ENCODE data around the gene UQCR11. TPM values are rescaled to one million over a fixed set of nuclear protein-coding genes. Genes with fewer than 3 reads are reported as not detected.

Gene UQCR11
- total RNA-seq, 3 donors from 2014 or later (not counting 1 experiment from before 2014, with no cell fraction given): 91.2 to 142 (median 99.1) TPM

DNA sequence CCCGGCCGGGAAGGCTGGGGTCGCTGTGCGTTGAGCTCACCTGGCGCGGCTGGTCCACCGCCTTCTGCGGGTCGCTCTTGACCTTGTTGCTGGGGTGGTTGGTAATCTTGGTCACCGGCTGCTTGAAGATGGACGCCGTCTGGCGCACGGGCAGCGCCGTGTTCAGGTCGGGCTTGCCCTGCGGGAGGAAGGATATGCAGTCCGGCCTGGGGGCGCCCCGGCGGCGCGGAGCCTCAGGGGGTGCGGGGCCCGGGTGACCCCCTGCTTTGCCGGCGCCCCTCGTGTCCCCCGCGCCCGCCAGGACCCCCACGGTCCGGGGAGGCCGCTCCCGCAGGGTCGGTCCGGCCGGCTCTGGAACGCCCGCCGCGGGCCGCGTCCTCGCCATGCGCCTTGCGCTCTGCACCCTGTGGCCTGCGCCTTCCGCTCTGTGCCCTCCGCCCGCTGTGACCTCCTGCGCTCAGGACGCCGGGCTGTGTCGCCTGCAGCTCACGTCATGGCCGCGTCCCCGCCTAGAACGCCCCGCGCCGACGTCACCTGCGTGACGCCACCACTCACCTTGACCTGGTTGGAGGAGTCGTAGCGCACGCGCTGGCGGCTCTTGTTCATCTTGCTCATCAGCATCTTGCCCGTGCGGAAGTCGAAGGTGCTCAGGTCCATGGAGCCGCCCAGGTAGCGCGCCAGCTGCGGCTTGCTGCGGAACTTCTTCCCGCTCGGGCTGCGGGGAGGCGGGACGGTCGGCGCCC is 20.6 kb downstream of the UQCR11 start:
- Mint-ChIP-seq H3K4me3 (no peak overlapping the region), H3K27me3 (ENCODE audit: low read depth in 2 of 2) (no peaks in the 10 kb centered on the region), H3K4me1 (peaks cover 0 to 6% of the 10 kb centered on the region in 2 donors), H3K27ac (no peak overlapping the region), H3K9me3 (no peaks in the 10 kb centered on the region), H3K36me3 (no peaks in the 10 kb centered on the region)
- WGBS (ENCODE audit: insufficient coverage): 97% methylated on average over 87 of the region's 87 CpGs
- no peak overlapping the region for H3K27ac ChIP-seq (ENCODE audit: low read length)
- H3K4me3 ChIP-seq (ENCODE audit: low read length): no peak overlapping the region
- DNase-seq (no peak), ATAC-seq (no peak)
- no peaks in the 10 kb centered on the region for H3K9me3 ChIP-seq (ENCODE audit: control insufficient read depth, insufficient read depth, low read length)
- TF ChIP-seq, protein P1, sequence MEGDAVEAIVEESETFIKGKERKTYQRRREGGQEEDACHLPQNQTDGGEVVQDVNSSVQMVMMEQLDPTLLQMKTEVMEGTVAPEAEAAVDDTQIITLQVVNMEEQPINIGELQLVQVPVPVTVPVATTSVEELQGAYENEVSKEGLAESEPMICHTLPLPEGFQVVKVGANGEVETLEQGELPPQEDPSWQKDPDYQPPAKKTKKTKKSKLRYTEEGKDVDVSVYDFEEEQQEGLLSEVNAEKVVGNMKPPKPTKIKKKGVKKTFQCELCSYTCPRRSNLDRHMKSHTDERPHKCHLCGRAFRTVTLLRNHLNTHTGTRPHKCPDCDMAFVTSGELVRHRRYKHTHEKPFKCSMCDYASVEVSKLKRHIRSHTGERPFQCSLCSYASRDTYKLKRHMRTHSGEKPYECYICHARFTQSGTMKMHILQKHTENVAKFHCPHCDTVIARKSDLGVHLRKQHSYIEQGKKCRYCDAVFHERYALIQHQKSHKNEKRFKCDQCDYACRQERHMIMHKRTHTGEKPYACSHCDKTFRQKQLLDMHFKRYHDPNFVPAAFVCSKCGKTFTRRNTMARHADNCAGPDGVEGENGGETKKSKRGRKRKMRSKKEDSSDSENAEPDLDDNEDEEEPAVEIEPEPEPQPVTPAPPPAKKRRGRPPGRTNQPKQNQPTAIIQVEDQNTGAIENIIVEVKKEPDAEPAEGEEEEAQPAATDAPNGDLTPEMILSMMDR (IDR thresholded peaks at IDR 0.05): no peak
- H3K4me1 ChIP-seq (ENCODE audit: control insufficient read depth, insufficient read depth, low read length): no peaks in the 10 kb centered on the region
- intact Hi-C loops (cut with micrococcal nuclease): no loop called here
- H3K36me3 ChIP-seq (ENCODE audit: control insufficient read depth, insufficient read depth, low read length): peaks cover 29% of the 10 kb centered on the region
- H3K27me3 ChIP-seq (ENCODE audit: control insufficient read depth, insufficient read depth, low read length): no peaks in the 10 kb centered on the region

DNA sequence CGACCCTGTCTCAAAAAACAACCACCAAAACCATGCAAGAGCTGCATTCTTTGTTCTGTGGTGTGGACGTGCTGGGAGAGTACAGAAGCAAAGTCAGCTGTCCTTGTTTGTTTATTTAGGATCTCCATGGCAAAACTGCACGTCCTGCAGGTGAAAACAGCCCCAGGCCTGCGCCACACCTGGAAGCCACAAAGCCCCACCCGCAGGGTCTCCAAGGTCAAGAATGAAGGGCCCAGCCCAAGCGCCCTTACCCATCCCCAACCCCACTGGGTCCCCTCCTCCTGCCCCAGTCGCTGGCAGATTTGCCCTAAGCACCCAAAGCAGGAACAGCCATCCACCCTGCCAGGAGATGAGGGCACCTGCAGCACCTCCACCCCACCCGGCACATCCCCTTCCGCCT is 23.1 kb downstream of the UQCR11 start:
- Histone ChIP-seq H3K4me3 (ENCODE audit: low read length) (no peak overlapping the region), H3K9me3 (ENCODE audit: control insufficient read depth, insufficient read depth, low read length) (no peaks in the 10 kb centered on the region), H3K36me3 (ENCODE audit: control insufficient read depth, insufficient read depth, low read length) (peaks cover 37% of the 10 kb centered on the region), H3K27ac (ENCODE audit: low read length) (no peak overlapping the region), H3K27me3 (ENCODE audit: control insufficient read depth, insufficient read depth, low read length) (no peaks in the 10 kb centered on the region), H3K4me1 (ENCODE audit: control insufficient read depth, insufficient read depth, low read length) (no peaks in the 10 kb centered on the region)
- Mint-ChIP-seq H3K36me3 (no peaks in the 10 kb centered on the region), H3K27ac (no peak overlapping the region), H3K27me3 (ENCODE audit: low read depth in 2 of 2) (no peaks in the 10 kb centered on the region), H3K4me1 (no peaks in the 10 kb centered on the region), H3K9me3 (no peaks in the 10 kb centered on the region), H3K4me3 (no peak overlapping the region)
- intact Hi-C loops (cut with micrococcal nuclease): no loop called here
- DNase-seq (no peak), ATAC-seq (no peak)
- 96% methylated on average over 8 of the region's 9 CpGs for WGBS (ENCODE audit: insufficient coverage)
- TF ChIP-seq, protein P1 (IDR thresholded peaks at IDR 0.05): no peak

DNA sequence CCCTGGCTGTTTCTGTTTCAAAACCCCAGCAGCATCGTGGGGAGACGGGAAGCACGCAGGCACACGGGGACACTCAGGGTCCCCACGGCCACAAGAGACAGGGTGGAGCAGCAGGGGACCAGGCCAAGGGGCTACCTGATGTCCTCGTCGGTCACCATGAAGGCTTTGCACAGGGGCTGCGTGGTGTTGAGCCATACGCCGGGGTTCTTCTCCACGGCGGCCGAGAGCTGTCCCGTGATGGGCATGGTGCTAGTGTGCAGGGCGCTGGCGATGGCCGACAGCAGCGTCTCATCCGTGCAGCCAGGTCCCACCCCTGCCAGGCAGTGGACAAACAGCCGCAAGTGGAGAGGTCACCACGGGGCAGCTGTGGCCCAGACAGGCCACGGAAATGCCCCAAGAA is 24.3 kb downstream of the UQCR11 start:
- no peak overlapping the region for H3K27ac Mint-ChIP-seq
- 98% methylated on average over 22 of the region's 22 CpGs for WGBS (ENCODE audit: insufficient coverage)
- Histone ChIP-seq H3K27me3 (ENCODE audit: control insufficient read depth, insufficient read depth, low read length) (no peaks in the 10 kb centered on the region), H3K4me1 (ENCODE audit: control insufficient read depth, insufficient read depth, low read length) (no peaks in the 10 kb centered on the region), H3K9me3 (ENCODE audit: control insufficient read depth, insufficient read depth, low read length) (no peaks in the 10 kb centered on the region), H3K36me3 (ENCODE audit: control insufficient read depth, insufficient read depth, low read length) (peaks cover 43% of the 10 kb centered on the region), H3K4me3 (ENCODE audit: low read length) (no peak overlapping the region), H3K27ac (ENCODE audit: low read length) (no peak overlapping the region)
- no peaks in the 10 kb centered on the region for H3K4me1 Mint-ChIP-seq
- ATAC-seq (no peak), DNase-seq (no peak)
- H3K27me3 Mint-ChIP-seq (ENCODE audit: low read depth in 2 of 2): no peaks in the 10 kb centered on the region
- TF ChIP-seq, protein P1 (IDR thresholded peaks at IDR 0.05): no peak
- H3K4me3 Mint-ChIP-seq: no peak overlapping the region
- intact Hi-C loops (cut with micrococcal nuclease): no loop called here
- no peaks in the 10 kb centered on the region for H3K36me3 Mint-ChIP-seq
- H3K9me3 Mint-ChIP-seq: no peaks in the 10 kb centered on the region

DNA sequence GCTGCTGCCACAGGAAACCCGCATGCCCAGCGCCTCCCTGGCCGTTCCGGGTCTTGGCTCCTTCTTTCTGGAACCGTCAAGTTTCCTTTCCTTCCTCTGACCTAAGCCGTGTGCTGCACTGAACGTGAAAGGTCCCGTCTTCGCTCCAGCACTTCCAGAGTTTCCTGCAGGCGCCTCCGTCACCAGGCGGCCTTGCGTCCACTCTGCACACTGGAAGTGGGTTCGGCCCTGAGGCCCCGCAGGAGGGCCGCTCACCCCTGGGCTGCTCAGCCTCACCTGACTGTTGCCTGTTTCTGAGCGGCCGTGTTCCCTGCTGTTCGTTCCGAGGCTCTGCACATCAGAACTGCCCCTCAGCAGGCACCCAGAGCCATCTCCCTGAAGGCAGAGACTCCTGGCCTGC is 24.9 kb downstream of the UQCR11 start:
- Mint-ChIP-seq H3K27me3 (ENCODE audit: low read depth in 2 of 2) (no peaks in the 10 kb centered on the region), H3K4me1 (no peaks in the 10 kb centered on the region), H3K27ac (no peak overlapping the region), H3K9me3 (no peaks in the 10 kb centered on the region), H3K4me3 (no peak overlapping the region), H3K36me3 (no peaks in the 10 kb centered on the region)
- no peaks in the 10 kb centered on the region for H3K9me3 ChIP-seq (ENCODE audit: control insufficient read depth, insufficient read depth, low read length)
- H3K27ac ChIP-seq (ENCODE audit: low read length): no peak overlapping the region
- intact Hi-C loops (cut with micrococcal nuclease): no loop called here
- no peak for DNase-seq
- 96% methylated on average over 20 of the region's 20 CpGs for WGBS (ENCODE audit: insufficient coverage)
- H3K36me3 ChIP-seq (ENCODE audit: control insufficient read depth, insufficient read depth, low read length): peaks cover 41% of the 10 kb centered on the region
- H3K27me3 ChIP-seq (ENCODE audit: control insufficient read depth, insufficient read depth, low read length): no peaks in the 10 kb centered on the region
- ATAC-seq: no peak
- no peak overlapping the region for H3K4me3 ChIP-seq (ENCODE audit: low read length)
- no peaks in the 10 kb centered on the region for H3K4me1 ChIP-seq (ENCODE audit: control insufficient read depth, insufficient read depth, low read length)
- TF ChIP-seq, protein P1 (IDR thresholded peaks at IDR 0.05): no peak

Data from natural killer cell (primary cell).